Vagina (tissue), 2 donors: ENCODE results near the gene DAP3. TPM values are rescaled to one million over a fixed set of nuclear protein-coding genes. Genes with fewer than 3 reads are reported as not detected.
"Not testable (repeated sequence)": the region's sequence is repeated elsewhere in the genome, so short reads cannot be mapped to it uniquely, and the experiment has no call there.

Experiments used
- DNase-seq, 2 donors: peaks; one replicate each; pipeline ENCODE4 v3.0.0-alpha.2; 2017; ENCODE audit errors: extremely low spot score in 2 of 2
- H3K27ac ChIP-seq: fragments of 200-600 bp; sonication (generic); one replicate; pipeline ENCODE4 v1.5.1; 2019
- H3K27me3 ChIP-seq: fragments of 200-600 bp; sonication (generic); one replicate; pipeline ENCODE4 v1.5.1; 2019
- H3K36me3 ChIP-seq, 2 donors: fragments of 200-600 bp; sonication (generic); one replicate each; pipeline ENCODE4 v1.5.1; 2017 to 2019
- H3K4me1 ChIP-seq: fragments of 200-600 bp; sonication (generic); one replicate; pipeline ENCODE4 v1.5.1; 2019
- H3K4me3 ChIP-seq, 2 donors: fragments of 200-600 bp; sonication (generic); 1 replicate in 1 of 2; 2 replicates in 1 of 2; pipeline ENCODE4 v1.5.1; 2016 to 2019
- H3K9me3 ChIP-seq: fragments of 200-600 bp; sonication (generic); one replicate; pipeline ENCODE4 v1.5.1; 2019
- POLR2A ChIP-seq, 2 donors: fragments of 450-650 bp; IDR thresholded peaks; one replicate each; pipeline ENCODE4 v1.6.1; 2017; ENCODE audit warnings: antibody characterized with exemption in 2 of 2, mild to moderate bottlenecking in 2 of 2, moderate library complexity in 2 of 2
- POLR2AphosphoS5 ChIP-seq, 2 donors: sonication (generic); formaldehyde crosslinking; IDR thresholded peaks; one replicate each; pipeline ENCODE4 v1.9.0; 2017; ENCODE audit warnings: antibody characterized with exemption in 2 of 2, mild to moderate bottlenecking in 2 of 2, low read depth in 1 of 2; ENCODE audit not compliant: insufficient read depth in 1 of 2
- intact Hi-C: fragments of 100-400 bp; cut with DNase I; formaldehyde crosslinking; loops from one replicate; pipeline ENCODE4 v1.15.1; 2023
- total RNA-seq: library from RNA; depleted of rRNA; stranded (reverse); fragments of >200 nt; gene quantifications from one replicate; pipeline ENCODE4 v1.2.3, GENCODE V29; 2016
- TF ChIP-seq, protein P1 (sequence below), 3 experiments: fragments of 450-650 bp in 2 of 3; fragments of 200-600 bp in 1 of 3; sonication (generic) in 1 of 3; IDR thresholded peaks; one replicate each; pipeline ENCODE4 v1.5.1; 2017 to 2019; ENCODE audit warnings: antibody characterized with exemption in 3 of 3, mild to moderate bottlenecking in 2 of 3, moderate library complexity in 2 of 3

Gene DAP3
- total RNA-seq, 1 donor from 2014 or later, result 129 TPM

DNA sequence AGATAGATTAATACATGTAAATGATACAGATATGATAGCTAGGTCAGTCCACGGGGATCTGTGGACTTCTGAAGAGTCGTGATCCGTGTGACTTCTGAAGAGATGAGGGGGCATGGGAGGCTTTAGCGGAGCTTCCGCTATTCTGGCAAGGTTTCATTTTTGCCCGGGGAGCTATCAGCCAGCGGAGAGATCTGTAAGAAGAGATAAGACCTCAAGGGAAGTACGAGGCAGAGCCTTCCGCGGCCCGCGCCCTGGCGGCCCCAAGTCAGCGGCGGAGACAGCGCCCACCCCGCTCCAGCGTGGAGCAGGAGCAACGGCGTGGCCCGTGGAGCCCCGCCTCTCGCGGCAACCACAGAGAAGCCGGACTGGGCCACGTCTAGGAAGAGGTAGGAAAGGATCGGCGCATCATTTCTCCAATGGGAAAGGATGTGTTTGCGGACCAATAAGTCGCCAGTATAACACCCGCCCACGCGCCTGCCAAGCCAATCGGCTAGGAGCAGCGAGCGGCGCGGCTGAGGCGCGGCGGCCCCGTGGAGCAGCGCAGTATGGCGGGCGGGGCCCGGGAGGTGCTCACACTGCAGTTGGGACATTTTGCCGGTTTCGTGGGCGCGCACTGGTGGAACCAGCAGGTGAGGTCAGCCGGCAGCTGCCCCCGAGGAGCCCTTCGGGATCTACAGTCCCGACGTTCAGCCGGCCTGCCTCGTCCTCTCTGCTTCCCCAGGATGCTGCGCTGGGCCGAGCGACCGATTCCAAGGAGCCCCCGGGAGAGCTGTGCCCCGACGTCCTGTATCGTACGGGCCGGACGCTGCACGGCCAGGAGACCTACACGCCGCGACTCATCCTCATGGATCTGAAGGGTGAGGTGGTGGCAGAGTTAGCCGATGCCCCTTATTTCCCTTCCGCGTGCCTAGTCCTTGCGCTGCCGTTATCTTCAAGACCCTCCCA, 56.7 kb downstream of the DAP3 start:
- H3K27me3 ChIP-seq, H3K4me1 ChIP-seq, intact Hi-C loops, H3K9me3 ChIP-seq, H3K36me3 ChIP-seq: not testable (repeated sequence)
- Histone ChIP-seq H3K27ac (peak overlapping the region; percentile 47), H3K4me3 (peak overlapping the region; percentile 58 to 65)
- peak in 1 of 2 donors; percentile 95 for DNase-seq
- peak in 1 of 2 donors; percentile 17 for TF ChIP-seq POLR2A (IDR thresholded peaks at IDR 0.05)
- TF ChIP-seq POLR2AphosphoS5 (IDR thresholded peaks at IDR 0.05; ENCODE audit: insufficient read depth in 1 of 2, low read depth in 1 of 2), result peak; percentile 81 to 86

DNA sequence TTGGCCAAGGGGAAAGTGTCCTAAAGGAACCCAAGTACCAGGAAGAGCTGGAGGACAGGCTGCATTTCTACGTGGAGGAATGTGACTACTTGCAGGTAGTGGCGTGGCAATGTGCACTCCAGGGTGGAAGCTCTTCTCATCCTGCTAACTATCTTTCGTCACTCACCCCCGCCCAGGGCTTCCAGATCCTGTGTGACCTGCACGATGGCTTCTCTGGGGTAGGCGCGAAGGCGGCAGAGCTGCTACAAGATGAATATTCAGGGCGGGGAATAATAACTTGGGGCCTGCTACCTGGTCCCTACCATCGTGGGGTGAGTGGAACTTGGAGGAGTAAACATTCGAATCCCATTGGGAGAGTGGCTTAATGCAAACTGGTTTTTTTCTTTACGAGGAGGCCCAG, 58.7 kb downstream of the DAP3 start:
- intact Hi-C loops, H3K4me3 ChIP-seq, H3K9me3 ChIP-seq, DNase-seq, H3K27ac ChIP-seq, H3K4me1 ChIP-seq, H3K27me3 ChIP-seq: not testable (repeated sequence)
- H3K36me3 ChIP-seq, result peaks cover 0 to 18% of the 10 kb centered on the region in 2 donors

DNA sequence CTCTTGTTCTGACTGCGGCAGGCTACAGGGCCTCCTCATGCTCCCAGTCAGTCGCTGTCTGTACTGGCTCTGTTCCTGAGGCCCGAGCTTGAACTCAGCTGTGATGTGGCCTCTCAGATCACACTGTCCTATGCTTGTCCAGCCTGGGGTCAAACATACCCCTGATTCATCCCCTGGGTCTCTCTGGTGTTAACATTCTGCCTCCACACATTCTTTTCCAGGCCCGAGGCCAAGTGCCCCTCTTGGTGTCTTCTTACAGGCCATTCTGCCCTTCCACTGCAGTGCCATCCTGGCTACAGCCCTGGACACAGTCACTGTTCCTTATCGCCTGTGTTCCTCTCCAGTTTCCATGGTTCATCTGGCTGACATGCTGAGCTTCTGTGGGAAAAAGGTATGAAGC, 59.2 kb downstream of the DAP3 start:
- peaks cover 0 to 24% of the 10 kb centered on the region in 2 donors for H3K36me3 ChIP-seq
- H3K27me3 ChIP-seq, H3K9me3 ChIP-seq, H3K27ac ChIP-seq, DNase-seq, H3K4me1 ChIP-seq, H3K4me3 ChIP-seq, intact Hi-C loops: not testable (repeated sequence)

DNA sequence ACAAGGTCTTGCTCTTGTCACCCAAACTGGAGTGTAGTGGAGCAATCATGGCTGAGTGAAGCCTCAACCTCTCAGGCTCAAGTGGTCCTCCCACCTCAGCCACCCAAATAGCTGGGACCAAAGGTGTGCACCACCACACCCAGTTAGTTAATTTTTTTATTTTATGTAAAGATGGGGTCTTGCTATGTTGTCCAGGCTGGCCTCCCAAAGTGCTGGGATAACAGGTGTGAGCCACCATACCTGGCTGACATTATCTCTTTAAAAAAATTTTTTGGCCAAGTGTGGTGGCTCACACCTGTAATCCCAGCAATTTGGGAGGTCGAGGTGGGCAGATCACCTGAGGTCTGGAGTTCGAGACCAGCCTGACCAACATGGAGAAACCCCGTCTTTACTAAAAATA, 70.1 kb downstream of the DAP3 start:
- H3K36me3 ChIP-seq, result peaks cover 0 to 64% of the 10 kb centered on the region in 2 donors
- H3K4me3 ChIP-seq, DNase-seq, intact Hi-C loops, H3K27me3 ChIP-seq, H3K4me1 ChIP-seq, H3K9me3 ChIP-seq, H3K27ac ChIP-seq: not testable (repeated sequence)

- Histone ChIP-seq H3K4me1 (no peaks in the 10 kb centered on the region), H3K36me3 (peaks cover 0 to 58% of the 10 kb centered on the region in 2 donors), H3K27me3 (no peaks in the 10 kb centered on the region), H3K9me3 (no peaks in the 10 kb centered on the region), H3K27ac (no peak overlapping the region), H3K4me3 (no peak overlapping the region)
- intact Hi-C loops, result no loop called here
- TF ChIP-seq, protein P1, sequence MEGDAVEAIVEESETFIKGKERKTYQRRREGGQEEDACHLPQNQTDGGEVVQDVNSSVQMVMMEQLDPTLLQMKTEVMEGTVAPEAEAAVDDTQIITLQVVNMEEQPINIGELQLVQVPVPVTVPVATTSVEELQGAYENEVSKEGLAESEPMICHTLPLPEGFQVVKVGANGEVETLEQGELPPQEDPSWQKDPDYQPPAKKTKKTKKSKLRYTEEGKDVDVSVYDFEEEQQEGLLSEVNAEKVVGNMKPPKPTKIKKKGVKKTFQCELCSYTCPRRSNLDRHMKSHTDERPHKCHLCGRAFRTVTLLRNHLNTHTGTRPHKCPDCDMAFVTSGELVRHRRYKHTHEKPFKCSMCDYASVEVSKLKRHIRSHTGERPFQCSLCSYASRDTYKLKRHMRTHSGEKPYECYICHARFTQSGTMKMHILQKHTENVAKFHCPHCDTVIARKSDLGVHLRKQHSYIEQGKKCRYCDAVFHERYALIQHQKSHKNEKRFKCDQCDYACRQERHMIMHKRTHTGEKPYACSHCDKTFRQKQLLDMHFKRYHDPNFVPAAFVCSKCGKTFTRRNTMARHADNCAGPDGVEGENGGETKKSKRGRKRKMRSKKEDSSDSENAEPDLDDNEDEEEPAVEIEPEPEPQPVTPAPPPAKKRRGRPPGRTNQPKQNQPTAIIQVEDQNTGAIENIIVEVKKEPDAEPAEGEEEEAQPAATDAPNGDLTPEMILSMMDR (IDR thresholded peaks at IDR 0.05), result no peak
- TF ChIP-seq POLR2A (IDR thresholded peaks at IDR 0.05) (no peak), POLR2AphosphoS5 (IDR thresholded peaks at IDR 0.05; ENCODE audit: insufficient read depth in 1 of 2, low read depth in 1 of 2) (no peak)
- no peak for DNase-seq
These were observed 71.2 kb downstream of the DAP3 start for GRCh38 chr1:155759966-155760630.

GRCh38 chr1:155760751-155761475, 72.0 kb downstream of the DAP3 start:
- Histone ChIP-seq H3K9me3 (no peaks in the 10 kb centered on the region), H3K4me3 (no peak overlapping the region), H3K4me1 (no peaks in the 10 kb centered on the region), H3K27ac (no peak overlapping the region), H3K27me3 (no peaks in the 10 kb centered on the region), H3K36me3 (peaks cover 0 to 56% of the 10 kb centered on the region in 2 donors)
- intact Hi-C loops, result no loop called here
- TF ChIP-seq POLR2A (IDR thresholded peaks at IDR 0.05) (no peak), POLR2AphosphoS5 (IDR thresholded peaks at IDR 0.05; ENCODE audit: insufficient read depth in 1 of 2, low read depth in 1 of 2) (no peak)
- DNase-seq, result no peak

- Histone ChIP-seq H3K27me3 (no peaks in the 10 kb centered on the region), H3K4me1 (no peaks in the 10 kb centered on the region), H3K4me3 (no peak overlapping the region), H3K36me3 (peaks cover 0 to 56% of the 10 kb centered on the region in 2 donors), H3K27ac (no peak overlapping the region), H3K9me3 (no peaks in the 10 kb centered on the region)
- TF ChIP-seq POLR2AphosphoS5 (IDR thresholded peaks at IDR 0.05; ENCODE audit: insufficient read depth in 1 of 2, low read depth in 1 of 2), result no peak
- TF ChIP-seq, protein P1 (IDR thresholded peaks at IDR 0.05), result no peak
- TF ChIP-seq POLR2A (IDR thresholded peaks at IDR 0.05), result no peak
- intact Hi-C loops, result no loop called here
- no peak for DNase-seq
These were observed 73.0 kb downstream of the DAP3 start for GRCh38 chr1:155761736-155762405.

- H3K4me3 ChIP-seq, H3K4me1 ChIP-seq, H3K27me3 ChIP-seq, DNase-seq, H3K9me3 ChIP-seq, H3K27ac ChIP-seq, intact Hi-C loops: not testable (repeated sequence)
- H3K36me3 ChIP-seq, result peaks cover 0 to 51% of the 10 kb centered on the region in 2 donors
These were observed 74.4 kb downstream of the DAP3 start for GRCh38 chr1:155763090-155763815.

DNA sequence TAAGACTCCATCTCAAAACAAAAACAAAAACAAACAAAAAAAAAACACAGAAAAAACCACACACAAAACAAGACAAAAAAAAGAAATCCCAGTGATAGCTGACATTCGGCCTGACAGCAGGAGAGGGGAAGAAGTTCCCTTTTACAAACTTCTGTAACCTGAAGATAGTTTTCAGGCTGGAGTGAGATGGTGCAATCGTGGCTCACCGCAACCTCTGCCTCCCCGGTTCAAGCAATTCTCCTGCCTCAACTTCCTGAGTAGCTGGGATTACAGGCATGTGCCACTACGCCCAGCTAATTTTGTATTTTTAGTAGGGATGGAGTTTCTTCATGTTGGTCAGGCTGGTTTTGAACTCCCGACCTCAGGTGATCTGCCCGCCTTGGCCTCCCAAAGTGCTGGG, 75.1 kb downstream of the DAP3 start:
- H3K4me1 ChIP-seq, H3K9me3 ChIP-seq, H3K4me3 ChIP-seq, intact Hi-C loops, DNase-seq, H3K27ac ChIP-seq, H3K27me3 ChIP-seq: not testable (repeated sequence)
- peaks cover 0 to 51% of the 10 kb centered on the region in 2 donors for H3K36me3 ChIP-seq
